Adrenal gland (tissue), 12 donors: ENCODE measurements around the gene PTPRN2. TPM values are rescaled to one million over a fixed set of nuclear protein-coding genes. Genes with fewer than 3 reads are reported as not detected.
A peak's percentile ranks its signal among the peaks of the same experiment; 100 is the strongest.

ENCODE experiments used
- DNase-seq, 7 donors: peaks; one replicate each; pipeline ENCODE4 v3.0.0-alpha.2; 2019 to 2020
- H3K27ac ChIP-seq, 5 donors: fragments of 200-600 bp; sonication (generic) in 4 of 5; 1 replicate in 3 of 5; 2 replicates in 2 of 5; pipeline versions ENCODE4 v1.5.1 to v1.8.0; 2016 to 2020; ENCODE audit warnings: mild to moderate bottlenecking in 1 of 5
- H3K27me3 ChIP-seq: fragments of 200-600 bp; 2 replicates; pipeline ENCODE4 v1.8.0; 2021
- H3K36me3 ChIP-seq, 2 donors: fragments of 200-600 bp; replicated peaks in 1 of 2; 1 replicate in 1 of 2; 2 replicates in 1 of 2; pipeline versions ENCODE4 v1.5.1 to v1.8.0; 2018 to 2022
- H3K4me1 ChIP-seq, 2 donors: fragments of 200-600 bp; replicated peaks in 1 of 2; 1 replicate in 1 of 2; 2 replicates in 1 of 2; pipeline versions ENCODE4 v1.5.1 to v1.8.0; 2018 to 2021
- H3K4me3 ChIP-seq, 4 donors: fragments of 200-600 bp; sonication (generic) in 3 of 4; one replicate each; pipeline ENCODE4 v1.5.1; 2016 to 2018
- H3K9me3 ChIP-seq, 3 donors: fragments of 200-600 bp; sonication (generic) in 1 of 3; replicated peaks in 1 of 3; 1 replicate in 2 of 3; 2 replicates in 1 of 3; pipeline versions ENCODE4 v1.5.1 to v1.8.0; 2016 to 2021
- POLR2A ChIP-seq, 2 donors: fragments of 450-650 bp; IDR thresholded peaks; one replicate each; pipeline ENCODE4 v1.6.1; 2017; ENCODE audit warnings: antibody characterized with exemption in 2 of 2, mild to moderate bottlenecking in 2 of 2, moderate library complexity in 1 of 2
- WGBS, 4 donors: extraction: QIAGEN DNeasy Blood & Tissue Kit in 2 of 4; methylation state at CpG; one replicate each; pipeline versions ENCODE4 v1.1.5 to v1.1.7; 2013 to 2017; 5-methylcytosine and 5-hydroxymethylcytosine counted together
- intact Hi-C, 2 donors: fragments of 100-400 bp; cut with DNase I; formaldehyde crosslinking; loops; one replicate each; pipeline versions ENCODE4 v1.14.1 to v1.15.0; 2022 to 2023
- polyA plus RNA-seq, 3 donors: library from polyadenylated mRNA; stranded (reverse); fragments of 200-250 nt in 2 of 3; fragments of 350-450 nt in 1 of 3; fragmentation: Illumina TruSeq in 1 of 3; extraction: RNeasy Lipid Tissue Mini Kit (QIAGEN cat#74804) in 1 of 3; gene quantifications; one replicate each; pipeline ENCODE4 v1.2.3, GENCODE V29; 2013 to 2014
- total RNA-seq, 9 donors: library from RNA; depleted of rRNA in 4 of 9; stranded (reverse); fragments of >200 nt in 4 of 9; fragments of 120-200 nt in 1 of 9; fragmentation: NEBNext Ultra II Directional in 1 of 9; extraction: Animal tissue kit (Norgen Biotek cat#: 25700) in 1 of 9; gene quantifications; one replicate each; pipeline versions ENCODE4 v1.1.0 to v1.2.4, GENCODE V29; 2013 to 2023
- TF ChIP-seq, protein P1 (sequence below), 6 experiments: fragments of 450-650 bp in 4 of 6; fragments of 200-600 bp in 2 of 6; sonication (generic) in 1 of 6; IDR thresholded peaks; 1 replicate in 5 of 6; 2 replicates in 1 of 6; pipeline versions ENCODE4 v1.5.1 to v1.8.0; 2016 to 2021; ENCODE audit warnings: antibody characterized with exemption in 6 of 6, mild to moderate bottlenecking in 2 of 6, moderate library complexity in 1 of 6
- donor health status: healthy with polysubstance abuse.
- donor health status: Bipolar disorder and iron deficiency.
- donor health status: DM: yes; HTN: yes; CAD: no.
- donor health status: DM: no; HTN: no; CAD: no.
- donor health status: DM: no; HTN: no; CAD: no.
- donor health status: DM: yes; HTN: yes; CAD: no.

PTPRN2 gene
- total and polyA plus RNA-seq, 12 donors, result 2.2 to 16.2 (median 3.4) TPM

DNA sequence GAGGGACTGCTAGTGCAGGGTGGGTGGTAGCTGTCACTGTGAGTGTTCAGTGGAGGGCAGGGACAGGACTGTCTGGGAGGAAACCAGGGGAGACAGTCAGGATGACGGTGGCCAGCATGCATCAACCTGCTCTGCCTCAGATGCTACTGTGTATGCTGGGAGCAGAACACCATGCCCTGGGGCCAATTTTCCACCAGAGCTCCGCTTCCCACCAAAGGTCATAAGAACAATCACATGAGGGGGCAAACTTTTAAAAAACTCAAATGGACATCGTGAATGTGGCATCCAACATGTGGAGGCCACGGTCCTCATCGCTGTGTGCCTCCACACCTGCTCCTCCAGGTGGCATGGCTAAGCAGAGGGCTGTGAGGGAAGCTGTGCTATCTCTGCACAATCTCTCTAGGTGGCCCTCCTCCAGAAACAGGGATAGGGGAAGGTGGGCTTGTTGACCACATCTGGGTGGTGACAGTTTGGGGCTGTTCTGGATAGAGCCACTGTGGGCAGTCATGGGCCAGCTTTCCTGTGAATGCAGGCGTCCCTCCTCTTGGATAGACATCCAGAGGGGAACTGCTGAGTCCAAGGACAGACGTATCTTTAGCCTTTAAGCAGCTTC, 411.0 kb downstream of the PTPRN2 start:
- Histone ChIP-seq H3K9me3 (no peaks in the 10 kb centered on the region), H3K36me3 (no peaks in the 10 kb centered on the region), H3K27ac (no peak overlapping the region), H3K4me1 (no peaks in the 10 kb centered on the region), H3K27me3 (no peaks in the 10 kb centered on the region), H3K4me3 (no peak overlapping the region)
- TF ChIP-seq, protein P1, sequence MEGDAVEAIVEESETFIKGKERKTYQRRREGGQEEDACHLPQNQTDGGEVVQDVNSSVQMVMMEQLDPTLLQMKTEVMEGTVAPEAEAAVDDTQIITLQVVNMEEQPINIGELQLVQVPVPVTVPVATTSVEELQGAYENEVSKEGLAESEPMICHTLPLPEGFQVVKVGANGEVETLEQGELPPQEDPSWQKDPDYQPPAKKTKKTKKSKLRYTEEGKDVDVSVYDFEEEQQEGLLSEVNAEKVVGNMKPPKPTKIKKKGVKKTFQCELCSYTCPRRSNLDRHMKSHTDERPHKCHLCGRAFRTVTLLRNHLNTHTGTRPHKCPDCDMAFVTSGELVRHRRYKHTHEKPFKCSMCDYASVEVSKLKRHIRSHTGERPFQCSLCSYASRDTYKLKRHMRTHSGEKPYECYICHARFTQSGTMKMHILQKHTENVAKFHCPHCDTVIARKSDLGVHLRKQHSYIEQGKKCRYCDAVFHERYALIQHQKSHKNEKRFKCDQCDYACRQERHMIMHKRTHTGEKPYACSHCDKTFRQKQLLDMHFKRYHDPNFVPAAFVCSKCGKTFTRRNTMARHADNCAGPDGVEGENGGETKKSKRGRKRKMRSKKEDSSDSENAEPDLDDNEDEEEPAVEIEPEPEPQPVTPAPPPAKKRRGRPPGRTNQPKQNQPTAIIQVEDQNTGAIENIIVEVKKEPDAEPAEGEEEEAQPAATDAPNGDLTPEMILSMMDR (IDR thresholded peaks at IDR 0.05), result no peak
- no peak for TF ChIP-seq POLR2A (IDR thresholded peaks at IDR 0.05)
- intact Hi-C loops, result no loop called here
- DNase-seq, result no peak
- 57 to 77% (median 72%) methylated on average over 3 to 7 of the region's 7 CpGs for WGBS, 4 donors

- Histone ChIP-seq H3K27me3 (no peaks in the 10 kb centered on the region), H3K36me3 (no peaks in the 10 kb centered on the region), H3K27ac (no peak overlapping the region), H3K4me1 (no peaks in the 10 kb centered on the region), H3K9me3 (no peaks in the 10 kb centered on the region), H3K4me3 (no peak overlapping the region)
- intact Hi-C loops, result no loop called here
- TF ChIP-seq, protein P1 (IDR thresholded peaks at IDR 0.05), result no peak
- TF ChIP-seq POLR2A (IDR thresholded peaks at IDR 0.05), result no peak
- 78 to 88% (median 83%) methylated on average over 11 to 15 of the region's 15 CpGs for WGBS, 4 donors
- no peak for DNase-seq
Observed at GRCh38 chr7:158175779-158176178, 411.8 kb downstream of the PTPRN2 start.

GRCh38 chr7:158174947-158175346, 412.7 kb downstream of the PTPRN2 start:
- Histone ChIP-seq H3K4me3 (no peak overlapping the region), H3K9me3 (no peaks in the 10 kb centered on the region), H3K4me1 (no peaks in the 10 kb centered on the region), H3K27me3 (no peaks in the 10 kb centered on the region), H3K36me3 (no peaks in the 10 kb centered on the region), H3K27ac (no peak overlapping the region)
- TF ChIP-seq POLR2A (IDR thresholded peaks at IDR 0.05), result no peak
- TF ChIP-seq, protein P1 (IDR thresholded peaks at IDR 0.05), result no peak
- 70 to 91% (median 89%) methylated on average over 2 to 12 of the region's 12 CpGs for WGBS, 4 donors
- intact Hi-C loops, result no loop called here
- no peak for DNase-seq

- intact Hi-C loops, result no loop called here
- no peaks in the 10 kb centered on the region for H3K27me3 ChIP-seq
- no peak overlapping the region for H3K4me3 ChIP-seq
- no peaks in the 10 kb centered on the region for H3K36me3 ChIP-seq
- H3K9me3 ChIP-seq, result no peaks in the 10 kb centered on the region
- H3K4me1 ChIP-seq, result no peaks in the 10 kb centered on the region
- WGBS, 4 donors, result 67 to 70% (median 69%) methylated on average over 4 of the region's 4 CpGs
- peak in 1 of 7 donors; percentile 27 for DNase-seq
- no peak for TF ChIP-seq POLR2A (IDR thresholded peaks at IDR 0.05)
- TF ChIP-seq, protein P1 (IDR thresholded peaks at IDR 0.05), result no peak
- H3K27ac ChIP-seq, result no peak overlapping the region
Observed at GRCh38 chr7:158167373-158167772, 420.2 kb downstream of the PTPRN2 start.
